K562 (cell line): ENCODE measurements around the gene OSGEPL1. TPM values are rescaled to one million over a fixed set of nuclear protein-coding genes. Genes with fewer than 3 reads are reported as not detected.
A peak's percentile ranks its signal among the peaks of the same experiment; 100 is the strongest.

Experiments used
- CBX3 ChIP-seq, 2 experiments: IDR thresholded peaks; 1 replicate in 1 of 2; 2 replicates in 1 of 2; pipeline ENCODE4 v1.6.1; 2012; ENCODE audit warnings: inconsistent platforms in 2 of 2, low read length in 2 of 2, borderline replicate concordance in 1 of 2, control low read depth in 1 of 2
- CEBPB ChIP-seq: fragments of 450-650 bp; IDR thresholded peaks from 2 replicates; pipeline ENCODE4 v1.6.1; 2016; ENCODE audit warnings: missing genetic modification characterization, missing compliant biosample characterization
- E4F1 ChIP-seq: fragments of 250-450 bp; sonication (Bioruptor Pico); IDR thresholded peaks from 2 replicates; pipeline ENCODE4 v1.5.0; 2021; ENCODE audit warnings: mild to moderate bottlenecking, borderline replicate concordance
- IRF9 ChIP-seq: fragments of 450-650 bp; IDR thresholded peaks from 2 replicates; pipeline ENCODE4 v1.6.1; 2016; ENCODE audit warnings: missing biosample characterization, missing genetic modification characterization
- KLF10 ChIP-seq: fragments of 250-450 bp; sonication (Bioruptor Pico); IDR thresholded peaks from 2 replicates; pipeline ENCODE4 v1.6.1; 2021; ENCODE audit warnings: matching md5 sums
- MIER1 ChIP-seq: fragments of 450-650 bp; IDR thresholded peaks from 2 replicates; pipeline ENCODE4 v1.6.1; 2016; ENCODE audit warnings: antibody characterized with exemption, mild to moderate bottlenecking, low read depth
- SUPT5H ChIP-seq: fragments of 450-650 bp; IDR thresholded peaks from 2 replicates; pipeline ENCODE4 v1.6.1; 2016
- polyA plus RNA-seq, 8 experiments: library from polyadenylated mRNA; depleted of rRNA in 4 of 8; stranded (reverse) in 5 of 8; unstranded in 3 of 8; fragments of >200 nt; fragmentation: Nextera tagmentation in 2 of 8; fragmentation: Illumina TruSeq in 1 of 8; extraction: Ambion mirVana in 2 of 8; extraction: Trizol in 1 of 8; gene quantifications; 2 replicates each; pipeline versions ENCODE4 v1.2.1 to v1.2.3, GENCODE V29; 2011 to 2014; ENCODE audit warnings: inconsistent platforms in 1 of 8, missing spikeins in 1 of 8
- total RNA-seq, 7 experiments: library from RNA; depleted of rRNA in 6 of 7; stranded (reverse); fragments of >200 nt in 6 of 7; fragmentation: Illumina TruSeq in 2 of 7; extraction: Trizol in 2 of 7; gene quantifications; 2 replicates each; pipeline versions ENCODE4 v1.2.1 to v1.2.3, GENCODE V29; 2011 to 2021; ENCODE audit warnings: low replicate concordance in 1 of 7
- TF ChIP-seq, protein P1 (sequence below): fragments of 200-600 bp; sonication (generic); IDR thresholded peaks from one replicate; pipeline ENCODE4 v1.6.1; 2012; ENCODE audit warnings: mild to moderate bottlenecking, low read depth, low read length, inconsistent platforms

The OSGEPL1 gene
- total and polyA plus RNA-seq, 9 of the 15 experiments (the other 6 are each of a cell fraction or from before 2014, with no cell fraction given), result 2.5 to 10.8 (median 6.5) TPM

DNA sequence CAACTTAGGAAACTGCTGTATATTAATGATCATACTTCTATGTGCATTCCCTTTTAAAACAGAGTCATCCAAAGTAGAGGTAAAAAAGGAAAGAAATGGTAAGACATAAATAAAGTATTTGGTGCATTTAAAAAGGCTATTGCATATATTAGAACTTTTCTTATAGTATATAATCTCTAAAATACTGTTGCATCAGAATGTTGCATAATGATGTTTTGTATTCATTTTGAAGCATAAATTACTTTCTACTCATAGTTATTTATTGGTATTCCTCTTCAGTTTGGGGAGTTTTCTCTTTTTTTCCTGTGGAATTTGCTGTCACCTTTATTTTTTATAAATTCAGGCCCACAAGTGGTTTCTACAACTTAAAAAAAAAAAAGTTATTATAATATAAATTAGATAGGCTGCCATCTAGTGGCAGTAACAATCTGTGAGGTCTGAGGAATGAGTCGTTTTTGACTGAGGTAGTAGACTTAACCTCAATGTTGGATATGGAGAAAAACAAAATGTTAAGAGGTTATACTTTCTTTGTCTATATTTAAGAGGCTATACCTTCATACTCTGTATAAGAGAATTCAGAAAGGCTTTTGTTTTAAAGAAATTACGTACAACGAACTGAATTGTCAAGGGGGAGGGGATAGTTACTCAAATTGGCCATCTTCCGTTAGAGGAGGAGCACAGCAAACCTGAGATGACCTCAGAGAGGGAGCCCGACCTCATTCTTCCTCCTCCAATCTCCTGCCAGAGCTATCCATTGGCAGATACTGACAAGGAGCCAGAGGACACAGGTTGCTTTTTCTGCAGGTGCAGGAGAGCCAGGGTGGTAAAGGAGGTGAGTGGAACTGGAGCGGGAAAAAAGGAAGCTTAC, 64.3 kb downstream of the OSGEPL1 start (continued):
- no peak for TF ChIP-seq E4F1 (CRISPR knock-in tag)
- no peak for TF ChIP-seq MIER1
- no peak for TF ChIP-seq IRF9 (tag)
- TF ChIP-seq CBX3 (IDR thresholded peaks at IDR 0.05; ENCODE audit: borderline replicate concordance in 1 of 2, low read length in 2 of 2), result no peak
- TF ChIP-seq, protein P1, sequence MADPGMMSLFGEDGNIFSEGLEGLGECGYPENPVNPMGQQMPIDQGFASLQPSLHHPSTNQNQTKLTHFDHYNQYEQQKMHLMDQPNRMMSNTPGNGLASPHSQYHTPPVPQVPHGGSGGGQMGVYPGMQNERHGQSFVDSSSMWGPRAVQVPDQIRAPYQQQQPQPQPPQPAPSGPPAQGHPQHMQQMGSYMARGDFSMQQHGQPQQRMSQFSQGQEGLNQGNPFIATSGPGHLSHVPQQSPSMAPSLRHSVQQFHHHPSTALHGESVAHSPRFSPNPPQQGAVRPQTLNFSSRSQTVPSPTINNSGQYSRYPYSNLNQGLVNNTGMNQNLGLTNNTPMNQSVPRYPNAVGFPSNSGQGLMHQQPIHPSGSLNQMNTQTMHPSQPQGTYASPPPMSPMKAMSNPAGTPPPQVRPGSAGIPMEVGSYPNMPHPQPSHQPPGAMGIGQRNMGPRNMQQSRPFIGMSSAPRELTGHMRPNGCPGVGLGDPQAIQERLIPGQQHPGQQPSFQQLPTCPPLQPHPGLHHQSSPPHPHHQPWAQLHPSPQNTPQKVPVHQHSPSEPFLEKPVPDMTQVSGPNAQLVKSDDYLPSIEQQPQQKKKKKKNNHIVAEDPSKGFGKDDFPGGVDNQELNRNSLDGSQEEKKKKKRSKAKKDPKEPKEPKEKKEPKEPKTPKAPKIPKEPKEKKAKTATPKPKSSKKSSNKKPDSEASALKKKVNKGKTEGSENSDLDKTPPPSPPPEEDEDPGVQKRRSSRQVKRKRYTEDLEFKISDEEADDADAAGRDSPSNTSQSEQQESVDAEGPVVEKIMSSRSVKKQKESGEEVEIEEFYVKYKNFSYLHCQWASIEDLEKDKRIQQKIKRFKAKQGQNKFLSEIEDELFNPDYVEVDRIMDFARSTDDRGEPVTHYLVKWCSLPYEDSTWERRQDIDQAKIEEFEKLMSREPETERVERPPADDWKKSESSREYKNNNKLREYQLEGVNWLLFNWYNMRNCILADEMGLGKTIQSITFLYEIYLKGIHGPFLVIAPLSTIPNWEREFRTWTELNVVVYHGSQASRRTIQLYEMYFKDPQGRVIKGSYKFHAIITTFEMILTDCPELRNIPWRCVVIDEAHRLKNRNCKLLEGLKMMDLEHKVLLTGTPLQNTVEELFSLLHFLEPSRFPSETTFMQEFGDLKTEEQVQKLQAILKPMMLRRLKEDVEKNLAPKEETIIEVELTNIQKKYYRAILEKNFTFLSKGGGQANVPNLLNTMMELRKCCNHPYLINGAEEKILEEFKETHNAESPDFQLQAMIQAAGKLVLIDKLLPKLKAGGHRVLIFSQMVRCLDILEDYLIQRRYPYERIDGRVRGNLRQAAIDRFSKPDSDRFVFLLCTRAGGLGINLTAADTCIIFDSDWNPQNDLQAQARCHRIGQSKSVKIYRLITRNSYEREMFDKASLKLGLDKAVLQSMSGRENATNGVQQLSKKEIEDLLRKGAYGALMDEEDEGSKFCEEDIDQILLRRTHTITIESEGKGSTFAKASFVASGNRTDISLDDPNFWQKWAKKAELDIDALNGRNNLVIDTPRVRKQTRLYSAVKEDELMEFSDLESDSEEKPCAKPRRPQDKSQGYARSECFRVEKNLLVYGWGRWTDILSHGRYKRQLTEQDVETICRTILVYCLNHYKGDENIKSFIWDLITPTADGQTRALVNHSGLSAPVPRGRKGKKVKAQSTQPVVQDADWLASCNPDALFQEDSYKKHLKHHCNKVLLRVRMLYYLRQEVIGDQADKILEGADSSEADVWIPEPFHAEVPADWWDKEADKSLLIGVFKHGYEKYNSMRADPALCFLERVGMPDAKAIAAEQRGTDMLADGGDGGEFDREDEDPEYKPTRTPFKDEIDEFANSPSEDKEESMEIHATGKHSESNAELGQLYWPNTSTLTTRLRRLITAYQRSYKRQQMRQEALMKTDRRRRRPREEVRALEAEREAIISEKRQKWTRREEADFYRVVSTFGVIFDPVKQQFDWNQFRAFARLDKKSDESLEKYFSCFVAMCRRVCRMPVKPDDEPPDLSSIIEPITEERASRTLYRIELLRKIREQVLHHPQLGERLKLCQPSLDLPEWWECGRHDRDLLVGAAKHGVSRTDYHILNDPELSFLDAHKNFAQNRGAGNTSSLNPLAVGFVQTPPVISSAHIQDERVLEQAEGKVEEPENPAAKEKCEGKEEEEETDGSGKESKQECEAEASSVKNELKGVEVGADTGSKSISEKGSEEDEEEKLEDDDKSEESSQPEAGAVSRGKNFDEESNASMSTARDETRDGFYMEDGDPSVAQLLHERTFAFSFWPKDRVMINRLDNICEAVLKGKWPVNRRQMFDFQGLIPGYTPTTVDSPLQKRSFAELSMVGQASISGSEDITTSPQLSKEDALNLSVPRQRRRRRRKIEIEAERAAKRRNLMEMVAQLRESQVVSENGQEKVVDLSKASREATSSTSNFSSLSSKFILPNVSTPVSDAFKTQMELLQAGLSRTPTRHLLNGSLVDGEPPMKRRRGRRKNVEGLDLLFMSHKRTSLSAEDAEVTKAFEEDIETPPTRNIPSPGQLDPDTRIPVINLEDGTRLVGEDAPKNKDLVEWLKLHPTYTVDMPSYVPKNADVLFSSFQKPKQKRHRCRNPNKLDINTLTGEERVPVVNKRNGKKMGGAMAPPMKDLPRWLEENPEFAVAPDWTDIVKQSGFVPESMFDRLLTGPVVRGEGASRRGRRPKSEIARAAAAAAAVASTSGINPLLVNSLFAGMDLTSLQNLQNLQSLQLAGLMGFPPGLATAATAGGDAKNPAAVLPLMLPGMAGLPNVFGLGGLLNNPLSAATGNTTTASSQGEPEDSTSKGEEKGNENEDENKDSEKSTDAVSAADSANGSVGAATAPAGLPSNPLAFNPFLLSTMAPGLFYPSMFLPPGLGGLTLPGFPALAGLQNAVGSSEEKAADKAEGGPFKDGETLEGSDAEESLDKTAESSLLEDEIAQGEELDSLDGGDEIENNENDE, result no peak
- no peak for TF ChIP-seq SUPT5H
- TF ChIP-seq CEBPB, result peak; percentile 81
- TF ChIP-seq KLF10 (CRISPR knock-in tag), result no peak
